ENCODE results near the gene OR5AP2. TPM values are rescaled to one million over a fixed set of nuclear protein-coding genes. Genes with fewer than 3 reads are reported as not detected.

Gene OR5AP2
- total RNA-seq, 1 donor from 2014 or later, result not detected

DNA sequence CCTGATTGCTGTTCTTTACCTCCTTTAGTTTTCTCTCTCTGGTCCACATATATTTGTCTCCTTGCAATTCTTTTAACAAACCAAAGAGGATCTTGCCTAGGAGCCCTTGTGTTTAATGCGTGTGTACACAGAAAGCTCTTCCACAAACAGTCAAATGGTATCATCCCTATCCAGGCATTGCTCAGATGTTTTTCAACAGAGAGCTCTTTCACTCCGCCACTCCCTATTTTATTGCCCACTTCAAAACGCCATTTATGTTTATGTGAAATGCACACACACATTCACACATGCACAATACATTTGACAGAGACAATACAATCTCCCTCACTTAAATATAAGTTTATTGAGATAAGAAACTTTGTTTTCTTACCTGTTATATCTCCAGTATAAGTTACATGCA is 4.7 kb downstream of the OR5AP2 start:
- CTCF ChIA-PET, result no interaction called here
- TF ChIP-seq, protein P1, sequence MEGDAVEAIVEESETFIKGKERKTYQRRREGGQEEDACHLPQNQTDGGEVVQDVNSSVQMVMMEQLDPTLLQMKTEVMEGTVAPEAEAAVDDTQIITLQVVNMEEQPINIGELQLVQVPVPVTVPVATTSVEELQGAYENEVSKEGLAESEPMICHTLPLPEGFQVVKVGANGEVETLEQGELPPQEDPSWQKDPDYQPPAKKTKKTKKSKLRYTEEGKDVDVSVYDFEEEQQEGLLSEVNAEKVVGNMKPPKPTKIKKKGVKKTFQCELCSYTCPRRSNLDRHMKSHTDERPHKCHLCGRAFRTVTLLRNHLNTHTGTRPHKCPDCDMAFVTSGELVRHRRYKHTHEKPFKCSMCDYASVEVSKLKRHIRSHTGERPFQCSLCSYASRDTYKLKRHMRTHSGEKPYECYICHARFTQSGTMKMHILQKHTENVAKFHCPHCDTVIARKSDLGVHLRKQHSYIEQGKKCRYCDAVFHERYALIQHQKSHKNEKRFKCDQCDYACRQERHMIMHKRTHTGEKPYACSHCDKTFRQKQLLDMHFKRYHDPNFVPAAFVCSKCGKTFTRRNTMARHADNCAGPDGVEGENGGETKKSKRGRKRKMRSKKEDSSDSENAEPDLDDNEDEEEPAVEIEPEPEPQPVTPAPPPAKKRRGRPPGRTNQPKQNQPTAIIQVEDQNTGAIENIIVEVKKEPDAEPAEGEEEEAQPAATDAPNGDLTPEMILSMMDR (IDR thresholded peaks at IDR 0.05), result no peak
- DNase-seq, result no peak
- no peak overlapping the region for H3K4me3 Mint-ChIP-seq
- no peak for ATAC-seq (ENCODE audit: low read depth)
- POLR2A ChIA-PET, result no interaction called here
- H3K4me1 Mint-ChIP-seq, result no peaks in the 10 kb centered on the region
- intact Hi-C loops (cut with micrococcal nuclease), result no loop called here
- no peak overlapping the region for H3K27ac Mint-ChIP-seq
- H3K9me3 Mint-ChIP-seq, result peaks cover 3% of the 10 kb centered on the region
- no peaks in the 10 kb centered on the region for H3K27me3 Mint-ChIP-seq
- no peaks in the 10 kb centered on the region for H3K36me3 Mint-ChIP-seq (ENCODE audit: low read depth)

DNA sequence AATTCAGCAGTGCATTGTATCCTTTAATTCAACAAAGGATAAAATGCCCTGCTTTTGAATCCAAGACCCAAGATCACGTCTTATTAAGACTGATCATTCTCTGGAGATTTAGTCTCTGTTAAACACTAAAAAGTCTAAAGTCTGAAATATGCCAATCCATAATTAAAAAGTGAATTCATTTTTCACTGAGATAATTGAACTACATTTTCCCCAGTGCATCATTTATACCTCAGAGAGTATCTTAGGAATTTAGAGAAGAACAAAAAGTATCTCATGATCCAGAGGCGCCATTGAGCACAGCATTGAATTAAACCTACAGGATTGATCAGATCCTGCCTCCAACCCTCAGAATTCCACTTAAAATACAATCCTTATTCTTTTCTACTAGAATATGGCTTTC is 5.4 kb downstream of the OR5AP2 start:
- intact Hi-C loops (cut with micrococcal nuclease), result no loop called here
- Mint-ChIP-seq H3K9me3 (peaks cover 3% of the 10 kb centered on the region), H3K27me3 (no peaks in the 10 kb centered on the region), H3K36me3 (ENCODE audit: low read depth) (no peaks in the 10 kb centered on the region), H3K4me3 (no peak overlapping the region), H3K4me1 (no peaks in the 10 kb centered on the region), H3K27ac (no peak overlapping the region)
- DNase-seq, result no peak
- CTCF ChIA-PET, result no interaction called here
- POLR2A ChIA-PET, result no interaction called here
- ATAC-seq (ENCODE audit: low read depth), result no peak
- TF ChIP-seq, protein P1 (IDR thresholded peaks at IDR 0.05), result no peak

- H3K27me3 Mint-ChIP-seq, result no peaks in the 10 kb centered on the region
- H3K9me3 Mint-ChIP-seq, result no peaks in the 10 kb centered on the region
- intact Hi-C loops (cut with micrococcal nuclease), result no loop called here
- H3K36me3 Mint-ChIP-seq (ENCODE audit: low read depth), result no peaks in the 10 kb centered on the region
- ATAC-seq (ENCODE audit: low read depth) (no peak), DNase-seq (no peak)
- ChIA-PET POLR2A (no interaction called here), CTCF (no interaction called here)
- H3K27ac Mint-ChIP-seq, result no peak overlapping the region
- TF ChIP-seq, protein P1 (IDR thresholded peaks at IDR 0.05), result no peak
- no peak overlapping the region for H3K4me3 Mint-ChIP-seq
- no peaks in the 10 kb centered on the region for H3K4me1 Mint-ChIP-seq
Measured at GRCh38 chr11:56632329-56632728, 9.9 kb downstream of the OR5AP2 start.

DNA sequence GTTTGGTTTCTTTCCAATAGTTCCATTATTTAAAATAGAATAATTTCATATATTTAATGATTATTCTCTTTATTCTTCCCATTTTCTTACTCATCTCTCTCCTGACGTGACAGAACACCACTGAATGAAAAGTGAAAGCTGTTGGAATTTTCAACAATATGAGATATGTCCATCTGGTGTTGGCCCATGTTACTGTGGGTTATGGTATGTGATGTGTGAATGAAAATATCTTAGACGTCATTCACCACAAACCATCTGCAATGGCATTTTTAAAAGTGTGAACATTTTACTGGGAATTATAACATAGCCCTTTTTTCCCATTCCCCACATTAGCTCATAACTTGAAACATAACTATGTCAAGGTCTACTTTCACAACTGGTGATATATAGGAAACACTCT is 16.3 kb downstream of the OR5AP2 start:
- POLR2A ChIA-PET, result no interaction called here
- Mint-ChIP-seq H3K4me1 (no peaks in the 10 kb centered on the region), H3K27me3 (no peaks in the 10 kb centered on the region), H3K36me3 (ENCODE audit: low read depth) (no peaks in the 10 kb centered on the region), H3K4me3 (no peak overlapping the region), H3K27ac (no peak overlapping the region), H3K9me3 (no peaks in the 10 kb centered on the region)
- TF ChIP-seq, protein P1 (IDR thresholded peaks at IDR 0.05), result no peak
- intact Hi-C loops (cut with micrococcal nuclease), result no loop called here
- no peak for DNase-seq
- CTCF ChIA-PET, result no interaction called here
- ATAC-seq (ENCODE audit: low read depth), result no peak

DNA sequence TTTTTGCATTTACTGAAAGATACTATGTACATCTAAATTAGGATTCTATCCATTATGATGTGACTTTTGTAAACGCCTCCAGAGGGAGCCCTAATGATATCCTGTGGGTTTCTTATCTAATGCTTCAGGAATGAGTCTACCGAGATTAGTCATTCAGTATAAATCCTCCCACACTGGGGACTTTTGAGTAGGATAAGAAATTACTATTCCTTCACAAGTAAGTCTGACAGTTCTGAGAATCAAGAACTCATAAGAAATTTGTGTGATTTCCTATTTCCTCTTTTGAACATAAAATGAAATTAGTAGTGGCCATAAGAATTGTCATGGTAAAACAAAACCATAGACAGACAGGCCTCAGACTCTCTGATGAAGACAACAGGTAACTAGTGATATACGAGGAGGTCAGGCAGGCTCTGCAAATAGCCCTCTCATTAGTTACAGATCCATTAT is 17.6 kb downstream of the OR5AP2 start:
- intact Hi-C loops (cut with micrococcal nuclease), result no loop called here
- H3K27ac Mint-ChIP-seq, result no peak overlapping the region
- no peak for ATAC-seq (ENCODE audit: low read depth)
- H3K4me3 Mint-ChIP-seq, result no peak overlapping the region
- no peak for DNase-seq
- ChIA-PET POLR2A (no interaction called here), CTCF (no interaction called here)
- no peaks in the 10 kb centered on the region for H3K27me3 Mint-ChIP-seq
- no peaks in the 10 kb centered on the region for H3K9me3 Mint-ChIP-seq
- H3K36me3 Mint-ChIP-seq (ENCODE audit: low read depth), result no peaks in the 10 kb centered on the region
- H3K4me1 Mint-ChIP-seq, result no peaks in the 10 kb centered on the region
- TF ChIP-seq, protein P1 (IDR thresholded peaks at IDR 0.05), result no peak
